ENCODE measurements around the gene LRRC3. TPM values are rescaled to one million over a fixed set of nuclear protein-coding genes. Genes with fewer than 3 reads are reported as not detected.

Gene LRRC3
- polyA plus RNA-seq, 1 of the 3 experiments (the other 2 are of a cell fraction), result 2.3 TPM

GRCh38 chr21:44459712-44460440 lies 4.6 kb downstream of the LRRC3 start:
- Histone ChIP-seq H3K9me2 (no peaks in the 10 kb centered on the region), H3F3A (replicated peaks; ENCODE audit: insufficient read depth) (no peaks in the 10 kb centered on the region), H3K4me1 (ENCODE audit: control insufficient read depth in 1 of 2, insufficient read depth in 2 of 2, low read depth in 1 of 2, low read length in 1 of 2) (peaks cover 0 to 5% of the 10 kb centered on the region in 2 experiments; a peak in 1 of 4 replicates), H3K79me2 (ENCODE audit: insufficient read depth) (no peaks in the 10 kb centered on the region), H3K9ac (no peak overlapping the region), H3K9me3 (no peaks in the 10 kb centered on the region), H3K4me3 (ENCODE audit: low read depth in 2 of 2, low read length in 1 of 2) (no peak overlapping the region), H3K27me3 (ENCODE audit: insufficient read depth) (no peaks in the 10 kb centered on the region), H4K20me1 (ENCODE audit: insufficient read depth) (no peaks in the 10 kb centered on the region), H3K36me3 (replicated peaks in 1 of 2; ENCODE audit: control insufficient read depth in 1 of 2, insufficient read depth in 2 of 2, low read length in 1 of 2) (no peaks in the 10 kb centered on the region), H2AFZ (ENCODE audit: low read depth) (no peak overlapping the region), H3K4me2 (no peak overlapping the region), H3K27ac (ENCODE audit: low read depth in 2 of 2, low read length in 1 of 2) (no peak overlapping the region)
- no peak for TF ChIP-seq REST (IDR thresholded peaks at IDR 0.05; ENCODE audit: low read depth, low read length)
- no peak for TF ChIP-seq NRF1 (IDR thresholded peaks at IDR 0.05; ENCODE audit: low read depth, low read length)
- TF ChIP-seq MAX (IDR thresholded peaks at IDR 0.05; ENCODE audit: low read depth), result no peak
- no peak for TF ChIP-seq ELF1 (IDR thresholded peaks at IDR 0.05)
- TF ChIP-seq TCF12 (IDR thresholded peaks at IDR 0.05), result no peak
- no peak for TF ChIP-seq SMC3 (IDR thresholded peaks at IDR 0.05; ENCODE audit: low read depth, low read length)
- no peak for TF ChIP-seq JUND (IDR thresholded peaks at IDR 0.05)
- no peak for TF ChIP-seq GATA2 (CRISPR knock-in tag; IDR thresholded peaks at IDR 0.05)
- TF ChIP-seq, protein P1, sequence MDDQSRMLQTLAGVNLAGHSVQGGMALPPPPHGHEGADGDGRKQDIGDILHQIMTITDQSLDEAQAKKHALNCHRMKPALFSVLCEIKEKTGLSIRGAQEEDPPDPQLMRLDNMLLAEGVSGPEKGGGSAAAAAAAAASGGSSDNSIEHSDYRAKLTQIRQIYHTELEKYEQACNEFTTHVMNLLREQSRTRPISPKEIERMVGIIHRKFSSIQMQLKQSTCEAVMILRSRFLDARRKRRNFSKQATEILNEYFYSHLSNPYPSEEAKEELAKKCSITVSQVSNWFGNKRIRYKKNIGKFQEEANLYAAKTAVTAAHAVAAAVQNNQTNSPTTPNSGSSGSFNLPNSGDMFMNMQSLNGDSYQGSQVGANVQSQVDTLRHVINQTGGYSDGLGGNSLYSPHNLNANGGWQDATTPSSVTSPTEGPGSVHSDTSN (IDR thresholded peaks at IDR 0.05), result no peak
- no peak for TF ChIP-seq RAD21 (IDR thresholded peaks at IDR 0.05; ENCODE audit: low read length)
- TF ChIP-seq TAF1 (IDR thresholded peaks at IDR 0.05; ENCODE audit: borderline replicate concordance, low read depth, low read length), result no peak
- no peak for TF ChIP-seq MXI1 (IDR thresholded peaks at IDR 0.05; ENCODE audit: low read depth, low read length)
- TF ChIP-seq FOXJ3 (CRISPR knock-in tag; IDR thresholded peaks at IDR 0.05), result no peak
- no peak for TF ChIP-seq MEF2A (IDR thresholded peaks at IDR 0.05; ENCODE audit: borderline replicate concordance, low read depth)
- no peak for TF ChIP-seq SIN3A (IDR thresholded peaks at IDR 0.05; ENCODE audit: borderline replicate concordance, low read depth, low read length)
- TF ChIP-seq, protein P2, sequence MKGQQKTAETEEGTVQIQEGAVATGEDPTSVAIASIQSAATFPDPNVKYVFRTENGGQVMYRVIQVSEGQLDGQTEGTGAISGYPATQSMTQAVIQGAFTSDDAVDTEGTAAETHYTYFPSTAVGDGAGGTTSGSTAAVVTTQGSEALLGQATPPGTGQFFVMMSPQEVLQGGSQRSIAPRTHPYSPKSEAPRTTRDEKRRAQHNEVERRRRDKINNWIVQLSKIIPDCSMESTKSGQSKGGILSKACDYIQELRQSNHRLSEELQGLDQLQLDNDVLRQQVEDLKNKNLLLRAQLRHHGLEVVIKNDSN (IDR thresholded peaks at IDR 0.05; ENCODE audit: borderline replicate concordance, low read depth), result no peak
- TF ChIP-seq EZH2phosphoT487 (IDR thresholded peaks at IDR 0.05; ENCODE audit: borderline replicate concordance, low read depth), result no peak
- TF ChIP-seq, protein P3, sequence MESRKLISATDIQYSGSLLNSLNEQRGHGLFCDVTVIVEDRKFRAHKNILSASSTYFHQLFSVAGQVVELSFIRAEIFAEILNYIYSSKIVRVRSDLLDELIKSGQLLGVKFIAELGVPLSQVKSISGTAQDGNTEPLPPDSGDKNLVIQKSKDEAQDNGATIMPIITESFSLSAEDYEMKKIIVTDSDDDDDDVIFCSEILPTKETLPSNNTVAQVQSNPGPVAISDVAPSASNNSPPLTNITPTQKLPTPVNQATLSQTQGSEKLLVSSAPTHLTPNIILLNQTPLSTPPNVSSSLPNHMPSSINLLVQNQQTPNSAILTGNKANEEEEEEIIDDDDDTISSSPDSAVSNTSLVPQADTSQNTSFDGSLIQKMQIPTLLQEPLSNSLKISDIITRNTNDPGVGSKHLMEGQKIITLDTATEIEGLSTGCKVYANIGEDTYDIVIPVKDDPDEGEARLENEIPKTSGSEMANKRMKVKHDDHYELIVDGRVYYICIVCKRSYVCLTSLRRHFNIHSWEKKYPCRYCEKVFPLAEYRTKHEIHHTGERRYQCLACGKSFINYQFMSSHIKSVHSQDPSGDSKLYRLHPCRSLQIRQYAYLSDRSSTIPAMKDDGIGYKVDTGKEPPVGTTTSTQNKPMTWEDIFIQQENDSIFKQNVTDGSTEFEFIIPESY (IDR thresholded peaks at IDR 0.05; ENCODE audit: borderline replicate concordance, low read depth), result no peak
- no peak for TF ChIP-seq RXRA (IDR thresholded peaks at IDR 0.05; ENCODE audit: borderline replicate concordance, low read depth)
- CTCF ChIA-PET, result no interaction called here
- POLR2A ChIA-PET, result no interaction called here
- no peak for DNase-seq
- WGBS (ENCODE audit: low lambda C conversion rate), result 79% methylated on average over 10 of the region's 14 CpGs

Measured in SK-N-SH (cell line).